Naive B cell (primary cell): Measurements from ENCODE around the gene LGALS8. TPM values are rescaled to one million over a fixed set of nuclear protein-coding genes. Genes with fewer than 3 reads are reported as not detected.
A peak's percentile ranks its signal among the peaks of the same experiment; 100 is the strongest.
"Not testable (repeated sequence)": the region's sequence is repeated elsewhere in the genome, so short reads cannot be mapped to it uniquely, and the experiment has no call there.

Source experiments
- ATAC-seq, 2 donors: fragments of 150-1000 bp; cut with Tn5 transposase; 2 replicates each; pipeline ENCODE4 v1.10.0; 2021; ENCODE audit warnings: low read depth in 2 of 2, mild to moderate bottlenecking in 2 of 2, moderate library complexity in 2 of 2
- DNase-seq: peaks from one replicate; pipeline ENCODE4 v3.0.0; 2022
- H3K27ac Mint-ChIP-seq, 6 donors: one replicate each; pipeline ENCODE4 v1.8.0; 2020 to 2022; ENCODE audit warnings: mild to moderate bottlenecking in 6 of 6, mixed read lengths in 6 of 6, moderate library complexity in 5 of 6, inconsistent platforms in 2 of 6
- H3K27me3 Mint-ChIP-seq, 3 donors: one replicate each; pipeline ENCODE4 v1.8.0; 2021 to 2022; ENCODE audit warnings: mixed read lengths in 3 of 3, mild to moderate bottlenecking in 1 of 3
- H3K36me3 Mint-ChIP-seq, 2 donors: one replicate each; pipeline ENCODE4 v1.8.0; 2020 to 2022; ENCODE audit warnings: mixed read lengths in 2 of 2, inconsistent platforms in 1 of 2, mild to moderate bottlenecking in 1 of 2
- H3K4me1 Mint-ChIP-seq, 3 donors: one replicate each; pipeline ENCODE4 v1.8.0; 2020 to 2022; ENCODE audit warnings: mixed read lengths in 3 of 3, inconsistent platforms in 1 of 3, mild to moderate bottlenecking in 1 of 3, moderate library complexity in 1 of 3
- H3K4me3 Mint-ChIP-seq, 8 donors: one replicate each; pipeline ENCODE4 v1.8.0; 2020 to 2022; ENCODE audit warnings: mild to moderate bottlenecking in 8 of 8, mixed read lengths in 8 of 8, moderate library complexity in 8 of 8, inconsistent platforms in 2 of 8
- H3K9me3 Mint-ChIP-seq, 7 donors: one replicate each; pipeline ENCODE4 v1.8.0; 2020 to 2022; ENCODE audit warnings: mixed read lengths in 7 of 7, mild to moderate bottlenecking in 5 of 7, inconsistent platforms in 2 of 7, moderate library complexity in 1 of 7
- polyA plus RNA-seq, 6 donors: library from polyadenylated mRNA; unstranded; fragments of 300-500 nt; fragmentation: Illumina TruSeq; gene quantifications; one replicate each; pipeline ENCODE4 v1.2.3, GENCODE V29; 2021; ENCODE audit warnings: low read depth in 6 of 6

The LGALS8 gene
- 10 to 100 TPM; 17.7 to 39.5 (median 28.7) TPM for polyA plus RNA-seq

GRCh38 chr1:236523704-236524141 is at the start of gene LGALS8:
Gene LGALS8 (plus strand): TSS chr1:236523982. CDS start chr1:236526071, 2,089 bp downstream.
- peak within 1 kb of the TSS; percentile 96 to 99 (median 98) for H3K27ac Mint-ChIP-seq
- H3K36me3 Mint-ChIP-seq = peaks cover 14 to 16% of the 10 kb centered on the region in 2 donors
- H3K9me3 Mint-ChIP-seq = peaks cover 0 to 3% (median 0%) of the 10 kb centered on the region in 7 donors
- peak within 1 kb of the TSS; percentile 92 to 99 (median 96) for H3K4me3 Mint-ChIP-seq
- DNase-seq = peak; percentile 73
- peaks cover 6 to 21% (median 9%) of the 10 kb centered on the region in 3 donors for H3K4me1 Mint-ChIP-seq
- peak; percentile 57 for ATAC-seq
- H3K27me3 Mint-ChIP-seq = no peaks in the 10 kb centered on the region

- no peaks in the 10 kb centered on the region for H3K36me3 Mint-ChIP-seq
- DNase-seq (no peak), ATAC-seq (no peak)
- H3K27ac Mint-ChIP-seq = no peak overlapping the region
- no peak overlapping the region for H3K4me3 Mint-ChIP-seq
- H3K9me3 Mint-ChIP-seq = no peaks in the 10 kb centered on the region
- H3K27me3 Mint-ChIP-seq = peaks cover 0 to 17% (median 11%) of the 10 kb centered on the region in 3 donors
- H3K4me1 Mint-ChIP-seq = no peaks in the 10 kb centered on the region
Observed at GRCh38 chr1:236476019-236476418, 47.8 kb upstream of the LGALS8 start.

- Mint-ChIP-seq H3K27ac (peak overlapping the region in 1 of 6 donors; percentile 14), H3K27me3 (peaks cover 0 to 8% (median 6%) of the 10 kb centered on the region in 3 donors), H3K4me1 (no peaks in the 10 kb centered on the region), H3K9me3 (no peaks in the 10 kb centered on the region), H3K36me3 (no peaks in the 10 kb centered on the region), H3K4me3 (no peak overlapping the region)
- ATAC-seq (no peak), DNase-seq (no peak)
Observed at GRCh38 chr1:236480758-236481436, 42.9 kb upstream of the LGALS8 start.

- no peak for DNase-seq
- H3K4me1 Mint-ChIP-seq = no peaks in the 10 kb centered on the region
- no peaks in the 10 kb centered on the region for H3K9me3 Mint-ChIP-seq
- no peaks in the 10 kb centered on the region for H3K36me3 Mint-ChIP-seq
- ATAC-seq = no peak
- H3K27me3 Mint-ChIP-seq = peaks cover 0 to 8% (median 0%) of the 10 kb centered on the region in 3 donors
- no peak overlapping the region for H3K4me3 Mint-ChIP-seq
- H3K27ac Mint-ChIP-seq = no peak overlapping the region
Observed at GRCh38 chr1:236484310-236484971, 39.3 kb upstream of the LGALS8 start.

DNA sequence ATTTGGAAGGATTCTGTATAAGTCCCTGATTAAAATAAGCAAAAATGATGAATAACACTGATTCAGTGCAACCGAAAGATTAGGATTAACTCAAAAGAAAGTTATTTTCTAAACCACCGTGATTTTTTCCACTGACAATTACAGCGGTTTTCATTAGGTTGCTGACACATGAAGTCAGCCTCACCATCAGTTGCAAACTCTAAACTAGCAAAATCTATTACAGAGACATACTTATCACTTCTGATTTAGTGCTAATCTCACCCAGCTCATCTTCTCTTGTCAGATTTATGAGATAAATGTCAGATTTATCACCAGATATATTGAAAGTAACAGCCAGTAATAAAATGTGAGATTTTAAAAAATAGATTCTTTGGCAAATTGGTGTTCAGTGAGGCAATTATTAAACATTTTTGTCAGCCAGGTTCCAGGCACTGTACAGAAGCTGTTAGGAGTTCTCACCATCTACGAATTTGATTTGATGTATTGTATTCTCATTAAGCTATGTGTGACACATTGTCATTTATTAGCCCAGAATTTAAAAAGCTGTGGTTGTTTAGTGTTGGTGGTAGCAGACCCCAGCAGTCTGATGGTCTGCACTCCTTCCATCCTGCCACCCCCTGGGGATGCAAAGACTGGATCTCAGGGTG is 37.3 kb upstream of the LGALS8 start:
- Mint-ChIP-seq H3K27me3 (peaks cover 8 to 23% (median 16%) of the 10 kb centered on the region in 3 donors), H3K27ac (peak overlapping the region in 1 of 6 donors; percentile 57), H3K9me3 (no peaks in the 10 kb centered on the region), H3K36me3 (no peaks in the 10 kb centered on the region), H3K4me1 (peaks cover 0 to 5% (median 0%) of the 10 kb centered on the region in 3 donors), H3K4me3 (no peak overlapping the region)
- DNase-seq (no peak), ATAC-seq (no peak)

DNA sequence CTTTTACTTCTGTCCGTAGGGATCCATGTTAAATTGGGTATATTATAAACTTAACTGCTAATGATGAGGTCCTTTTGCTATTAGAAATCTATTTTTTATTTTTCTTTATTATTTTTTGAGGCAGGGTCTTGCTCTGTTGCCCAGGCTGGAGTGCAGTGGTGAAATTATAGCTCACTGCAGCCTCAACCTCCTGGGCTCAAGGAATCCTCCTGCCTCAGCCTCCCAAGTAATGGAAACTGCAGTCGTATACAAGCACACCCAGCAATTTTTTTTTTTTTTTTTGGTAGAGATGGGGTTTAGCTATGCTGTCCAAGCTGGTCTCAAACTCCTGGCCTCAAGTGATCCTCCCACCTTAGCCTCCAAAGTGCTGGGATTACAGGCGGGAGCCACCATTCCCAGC is 34.6 kb upstream of the LGALS8 start:
- H3K4me3 Mint-ChIP-seq, ATAC-seq: not testable (repeated sequence)
- peaks cover 24 to 39% (median 26%) of the 10 kb centered on the region in 3 donors for H3K27me3 Mint-ChIP-seq

DNA sequence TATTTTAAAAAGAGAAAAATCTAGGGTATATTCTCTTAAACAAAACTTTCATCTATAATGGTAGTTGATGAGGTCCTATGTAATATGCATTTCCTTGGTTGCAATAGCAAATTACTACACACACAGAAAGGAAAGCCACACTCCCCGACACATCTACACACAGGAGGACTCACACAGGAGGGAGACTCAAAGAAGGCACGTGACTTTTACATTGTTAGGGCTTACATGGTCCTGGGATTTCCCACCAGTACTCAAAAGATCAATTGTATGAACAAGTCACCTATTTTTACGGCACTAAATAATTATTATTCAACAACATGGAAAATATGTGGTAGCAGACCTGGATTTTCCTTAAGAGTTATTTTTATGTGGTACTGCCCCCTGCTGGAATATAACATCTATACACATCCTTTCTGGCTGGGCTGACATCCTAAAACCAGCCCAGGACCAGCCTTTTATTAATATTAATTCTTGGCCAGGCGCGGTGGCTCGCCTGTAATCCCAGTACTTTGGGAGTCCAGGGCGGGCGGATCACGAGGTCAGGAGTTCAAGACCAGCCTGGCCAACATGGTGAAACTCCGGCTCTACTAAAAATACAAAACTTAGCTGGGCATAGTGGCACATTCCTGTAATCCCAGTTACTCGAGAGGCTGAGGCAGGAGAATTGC is 33.9 kb upstream of the LGALS8 start:
- Mint-ChIP-seq H3K36me3 (no peaks in the 10 kb centered on the region), H3K9me3 (no peaks in the 10 kb centered on the region), H3K27ac (no peak overlapping the region), H3K4me1 (peaks cover 0 to 5% (median 0%) of the 10 kb centered on the region in 3 donors), H3K4me3 (no peak overlapping the region), H3K27me3 (peaks cover 24 to 46% (median 33%) of the 10 kb centered on the region in 3 donors)
- peak; percentile 24 for DNase-seq
- peak; percentile 38 to 49 for ATAC-seq

More for the DNA sequence above, 34.6 kb upstream of the LGALS8 start:
- not testable (repeated sequence) for H3K27ac Mint-ChIP-seq, H3K9me3 Mint-ChIP-seq, H3K4me1 Mint-ChIP-seq, H3K36me3 Mint-ChIP-seq, DNase-seq

GRCh38 chr1:236491469-236492136 is 32.2 kb upstream of the LGALS8 start:
- H3K9me3 Mint-ChIP-seq = no peaks in the 10 kb centered on the region
- peaks cover 0 to 8% (median 0%) of the 10 kb centered on the region in 3 donors for H3K4me1 Mint-ChIP-seq
- H3K36me3 Mint-ChIP-seq = no peaks in the 10 kb centered on the region
- no peak overlapping the region for H3K4me3 Mint-ChIP-seq
- H3K27me3 Mint-ChIP-seq = peaks cover 24 to 60% (median 48%) of the 10 kb centered on the region in 3 donors
- no peak for ATAC-seq
- no peak for DNase-seq
- H3K27ac Mint-ChIP-seq = peak overlapping the region in 1 of 6 donors; percentile 39

GRCh38 chr1:236492378-236492777 is 31.4 kb upstream of the LGALS8 start:
- H3K27me3 Mint-ChIP-seq = peaks cover 26 to 61% (median 55%) of the 10 kb centered on the region in 3 donors
- no peak for DNase-seq
- H3K4me1 Mint-ChIP-seq = peaks cover 0 to 8% (median 0%) of the 10 kb centered on the region in 3 donors
- H3K4me3 Mint-ChIP-seq = no peak overlapping the region
- no peaks in the 10 kb centered on the region for H3K9me3 Mint-ChIP-seq
- no peak for ATAC-seq
- H3K36me3 Mint-ChIP-seq = no peaks in the 10 kb centered on the region
- no peak overlapping the region for H3K27ac Mint-ChIP-seq

DNA sequence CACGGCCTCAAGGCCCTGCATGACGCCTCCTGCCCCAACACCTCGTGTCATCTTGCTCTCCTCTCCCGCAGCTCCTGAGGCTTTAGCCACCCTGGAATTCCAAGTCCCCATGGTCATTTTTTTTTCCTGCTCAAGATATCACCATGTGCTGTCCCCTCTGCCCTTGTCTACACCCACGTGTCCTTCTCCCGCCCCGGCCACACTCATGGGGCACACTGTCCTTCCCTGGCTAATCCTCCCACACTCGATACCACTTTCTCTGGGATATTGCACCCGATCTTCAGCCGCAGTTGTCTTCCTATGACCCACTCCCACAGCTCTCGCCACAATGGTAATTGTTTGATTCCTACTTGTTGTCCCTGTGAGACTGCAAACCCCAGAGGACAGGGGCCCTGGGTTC is 29.7 kb upstream of the LGALS8 start:
- H3K27ac Mint-ChIP-seq = no peak overlapping the region

GRCh38 chr1:236494586-236495466 is 29.0 kb upstream of the LGALS8 start:
- Mint-ChIP-seq H3K27ac (no peak overlapping the region), H3K27me3 (peaks cover 27 to 65% (median 52%) of the 10 kb centered on the region in 3 donors), H3K9me3 (no peaks in the 10 kb centered on the region), H3K36me3 (no peaks in the 10 kb centered on the region), H3K4me1 (peaks cover 0 to 8% (median 0%) of the 10 kb centered on the region in 3 donors), H3K4me3 (no peak overlapping the region)
- DNase-seq = no peak
- no peak for ATAC-seq

More for the DNA sequence above, 29.7 kb upstream of the LGALS8 start:
- no peak overlapping the region for H3K4me3 Mint-ChIP-seq
- H3K4me1 Mint-ChIP-seq = peaks cover 0 to 8% (median 0%) of the 10 kb centered on the region in 3 donors
- peaks cover 30 to 69% (median 55%) of the 10 kb centered on the region in 3 donors for H3K27me3 Mint-ChIP-seq
- no peaks in the 10 kb centered on the region for H3K9me3 Mint-ChIP-seq
- H3K36me3 Mint-ChIP-seq = no peaks in the 10 kb centered on the region
- DNase-seq (no peak), ATAC-seq (no peak)
